Measurements from ENCODE around the gene H19.

The H19 gene

DNA sequence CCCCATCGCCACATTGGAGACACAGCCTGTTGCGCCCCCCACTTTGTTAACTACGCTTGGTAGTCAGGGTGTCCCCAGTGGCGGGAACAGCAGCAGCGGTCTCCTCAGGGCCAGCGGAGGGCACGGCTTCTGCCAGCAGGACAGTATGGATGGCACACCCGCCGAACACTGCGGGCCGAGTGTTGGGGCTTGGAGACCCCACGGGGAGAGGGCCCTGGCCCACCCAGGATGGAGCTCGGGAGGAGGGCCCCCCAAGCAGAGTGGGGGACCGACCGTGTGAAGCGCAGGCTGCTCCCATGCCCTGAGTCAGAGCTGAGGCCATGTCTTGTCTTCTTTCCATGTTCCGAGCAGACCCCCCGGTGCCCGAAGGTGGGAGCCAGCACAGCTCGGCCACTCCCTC, 32.7 kb downstream of the H19 start:
- Histone ChIP-seq H3K9ac (ENCODE audit: low read length) (no peak overlapping the region), H3K4me3 (ENCODE audit: low read depth, low read length) (no peak overlapping the region), H3K9me3 (ENCODE audit: control insufficient read depth, insufficient read depth, low read depth, low read length) (no peaks in the 10 kb centered on the region), H3K4me1 (ENCODE audit: control insufficient read depth, insufficient read depth, low read length) (no peaks in the 10 kb centered on the region), H3K36me3 (ENCODE audit: control insufficient read depth, insufficient read depth, low read length) (no peaks in the 10 kb centered on the region), H3K27me3 (ENCODE audit: control insufficient read depth, insufficient read depth, low read length) (no peaks in the 10 kb centered on the region), H3K27ac (ENCODE audit: low read depth, low read length) (no peak overlapping the region)

- H3K27me3 ChIP-seq (ENCODE audit: control insufficient read depth, insufficient read depth, low read length) = no peaks in the 10 kb centered on the region
- H3K4me3 ChIP-seq (ENCODE audit: low read depth, low read length) = no peak overlapping the region
- no peak overlapping the region for H3K9ac ChIP-seq (ENCODE audit: low read length)
- H3K9me3 ChIP-seq (ENCODE audit: control insufficient read depth, insufficient read depth, low read depth, low read length) = no peaks in the 10 kb centered on the region
- no peaks in the 10 kb centered on the region for H3K4me1 ChIP-seq (ENCODE audit: control insufficient read depth, insufficient read depth, low read length)
- H3K27ac ChIP-seq (ENCODE audit: low read depth, low read length) = no peak overlapping the region
- no peaks in the 10 kb centered on the region for H3K36me3 ChIP-seq (ENCODE audit: control insufficient read depth, insufficient read depth, low read length)
Observed at GRCh38 chr11:1964348-1964747, 33.3 kb downstream of the H19 start.

- Histone ChIP-seq H3K9me3 (ENCODE audit: control insufficient read depth, insufficient read depth, low read depth, low read length) (no peaks in the 10 kb centered on the region), H3K4me3 (ENCODE audit: low read depth, low read length) (no peak overlapping the region), H3K9ac (ENCODE audit: low read length) (no peak overlapping the region), H3K27me3 (ENCODE audit: control insufficient read depth, insufficient read depth, low read length) (no peaks in the 10 kb centered on the region), H3K4me1 (ENCODE audit: control insufficient read depth, insufficient read depth, low read length) (no peaks in the 10 kb centered on the region), H3K27ac (ENCODE audit: low read depth, low read length) (no peak overlapping the region), H3K36me3 (ENCODE audit: control insufficient read depth, insufficient read depth, low read length) (no peaks in the 10 kb centered on the region)
Observed at GRCh38 chr11:1963864-1964263, 33.8 kb downstream of the H19 start.

GRCh38 chr11:1959786-1960185, 37.9 kb downstream of the H19 start:
- Histone ChIP-seq H3K9me3 (ENCODE audit: control insufficient read depth, insufficient read depth, low read depth, low read length) (no peaks in the 10 kb centered on the region), H3K4me1 (ENCODE audit: control insufficient read depth, insufficient read depth, low read length) (no peaks in the 10 kb centered on the region), H3K27me3 (ENCODE audit: control insufficient read depth, insufficient read depth, low read length) (no peaks in the 10 kb centered on the region), H3K4me3 (ENCODE audit: low read depth, low read length) (no peak overlapping the region), H3K36me3 (ENCODE audit: control insufficient read depth, insufficient read depth, low read length) (no peaks in the 10 kb centered on the region), H3K27ac (ENCODE audit: low read depth, low read length) (no peak overlapping the region), H3K9ac (ENCODE audit: low read length) (no peak overlapping the region)

DNA sequence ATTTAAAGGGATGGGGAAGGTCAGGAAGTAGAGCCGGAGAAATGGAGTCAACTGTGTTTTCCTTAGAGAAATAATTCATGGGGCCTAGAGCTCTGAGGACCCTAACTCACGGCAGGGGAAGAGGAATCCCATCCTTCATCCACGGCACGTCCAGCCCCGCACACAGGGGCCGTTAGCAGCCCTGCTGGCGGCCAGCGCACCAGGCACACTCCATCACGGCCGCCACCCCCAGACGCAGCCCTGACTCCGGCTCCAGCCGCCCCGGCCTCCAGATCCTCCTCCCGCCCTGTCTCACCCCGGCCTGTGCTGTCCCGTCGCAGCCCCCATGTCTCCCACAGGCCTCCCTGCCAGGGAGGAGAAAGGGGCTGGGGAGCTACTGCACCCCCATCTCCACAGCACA, 39.3 kb downstream of the H19 start:
- Histone ChIP-seq H3K4me3 (ENCODE audit: low read depth, low read length) (no peak overlapping the region), H3K27me3 (ENCODE audit: control insufficient read depth, insufficient read depth, low read length) (no peaks in the 10 kb centered on the region), H3K9ac (ENCODE audit: low read length) (no peak overlapping the region), H3K27ac (ENCODE audit: low read depth, low read length) (no peak overlapping the region), H3K9me3 (ENCODE audit: control insufficient read depth, insufficient read depth, low read depth, low read length) (no peaks in the 10 kb centered on the region), H3K4me1 (ENCODE audit: control insufficient read depth, insufficient read depth, low read length) (no peaks in the 10 kb centered on the region), H3K36me3 (ENCODE audit: control insufficient read depth, insufficient read depth, low read length) (no peaks in the 10 kb centered on the region)

DNA sequence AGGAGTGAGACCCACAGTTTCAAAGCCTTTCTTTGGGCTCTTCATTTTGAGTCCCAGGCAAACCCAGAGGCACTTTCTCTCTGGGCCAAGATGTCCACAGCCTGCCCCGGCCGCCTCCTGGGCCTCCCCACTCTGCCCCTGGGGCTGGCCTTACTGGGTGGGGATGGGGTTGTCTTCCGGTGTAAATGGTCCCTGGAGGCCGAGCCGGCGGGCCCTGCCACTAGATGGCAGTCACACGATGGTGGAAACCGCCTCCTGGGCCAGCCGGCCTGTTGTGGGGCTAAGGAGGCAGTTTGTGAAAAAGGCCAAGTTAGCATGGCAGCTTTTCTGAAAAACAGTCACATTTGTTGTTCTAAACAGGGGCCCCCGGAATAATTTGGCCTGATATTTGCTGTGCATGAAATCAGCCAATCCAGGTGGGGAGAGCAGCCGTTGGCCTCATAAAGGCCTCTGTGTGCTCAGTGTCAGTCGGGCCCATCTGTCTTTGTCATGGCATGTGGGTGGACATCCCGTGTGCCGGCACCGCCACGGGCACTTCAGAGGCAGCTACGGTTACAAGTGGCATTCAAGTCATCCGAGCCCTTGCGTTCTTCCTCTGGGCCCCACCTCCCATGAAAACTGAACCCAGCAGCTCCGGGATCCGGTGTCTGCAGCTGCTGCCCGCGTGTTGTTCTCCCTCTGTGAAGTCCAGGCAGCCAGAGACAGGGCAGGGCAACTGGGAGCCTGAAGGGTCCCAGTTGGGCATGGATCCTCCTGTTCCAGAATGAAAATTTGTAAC, 44.0 kb downstream of the H19 start:
- no peaks in the 10 kb centered on the region for H3K36me3 ChIP-seq (ENCODE audit: control insufficient read depth, insufficient read depth, low read length)
- no peak overlapping the region for H3K9ac ChIP-seq (ENCODE audit: low read length)
- H3K27me3 ChIP-seq (ENCODE audit: control insufficient read depth, insufficient read depth, low read length) = no peaks in the 10 kb centered on the region
- no peaks in the 10 kb centered on the region for H3K9me3 ChIP-seq (ENCODE audit: control insufficient read depth, insufficient read depth, low read depth, low read length)
- no peaks in the 10 kb centered on the region for H3K4me1 ChIP-seq (ENCODE audit: control insufficient read depth, insufficient read depth, low read length)
- H3K4me3 ChIP-seq (ENCODE audit: low read depth, low read length) = no peak overlapping the region
- no peak overlapping the region for H3K27ac ChIP-seq (ENCODE audit: low read depth, low read length)

- no peaks in the 10 kb centered on the region for H3K27me3 ChIP-seq (ENCODE audit: control insufficient read depth, insufficient read depth, low read length)
- no peaks in the 10 kb centered on the region for H3K4me1 ChIP-seq (ENCODE audit: control insufficient read depth, insufficient read depth, low read length)
- no peak overlapping the region for H3K9ac ChIP-seq (ENCODE audit: low read length)
Observed at GRCh38 chr11:1952806-1953482, 44.7 kb downstream of the H19 start.

DNA sequence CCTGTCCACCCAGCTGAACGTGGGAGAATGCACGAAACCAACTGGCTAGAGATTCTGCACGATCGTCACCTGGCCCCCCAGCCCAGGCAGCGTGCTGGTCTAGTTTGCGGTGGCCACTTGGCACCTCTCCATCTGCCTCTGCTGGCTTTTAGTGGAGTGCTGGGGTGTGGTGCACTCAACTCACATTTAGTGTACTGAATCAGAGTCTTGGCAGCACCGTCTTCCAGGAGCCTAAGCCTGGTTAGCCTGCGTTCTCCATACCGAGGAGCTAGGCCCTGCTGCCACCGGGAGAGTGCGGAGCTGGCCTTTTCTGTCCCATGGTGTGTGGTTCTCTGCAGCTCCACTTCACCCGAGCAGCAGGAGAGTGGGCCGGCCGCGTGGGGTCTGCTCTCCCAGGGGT, 47.7 kb downstream of the H19 start:
- Histone ChIP-seq H3K27ac (ENCODE audit: low read depth, low read length) (no peak overlapping the region), H3K27me3 (ENCODE audit: control insufficient read depth, insufficient read depth, low read length) (no peaks in the 10 kb centered on the region), H3K4me1 (ENCODE audit: control insufficient read depth, insufficient read depth, low read length) (no peaks in the 10 kb centered on the region), H3K9ac (ENCODE audit: low read length) (no peak overlapping the region), H3K36me3 (ENCODE audit: control insufficient read depth, insufficient read depth, low read length) (no peaks in the 10 kb centered on the region), H3K9me3 (ENCODE audit: control insufficient read depth, insufficient read depth, low read depth, low read length) (no peaks in the 10 kb centered on the region), H3K4me3 (ENCODE audit: low read depth, low read length) (no peak overlapping the region)

More at GRCh38 chr11:1952806-1953482, 44.7 kb downstream of the H19 start:
- H3K9me3 ChIP-seq (ENCODE audit: control insufficient read depth, insufficient read depth, low read depth, low read length) = no peaks in the 10 kb centered on the region
- H3K27ac ChIP-seq (ENCODE audit: low read depth, low read length) = no peak overlapping the region
- H3K4me3 ChIP-seq (ENCODE audit: low read depth, low read length) = no peak overlapping the region
- no peaks in the 10 kb centered on the region for H3K36me3 ChIP-seq (ENCODE audit: control insufficient read depth, insufficient read depth, low read length)

DNA sequence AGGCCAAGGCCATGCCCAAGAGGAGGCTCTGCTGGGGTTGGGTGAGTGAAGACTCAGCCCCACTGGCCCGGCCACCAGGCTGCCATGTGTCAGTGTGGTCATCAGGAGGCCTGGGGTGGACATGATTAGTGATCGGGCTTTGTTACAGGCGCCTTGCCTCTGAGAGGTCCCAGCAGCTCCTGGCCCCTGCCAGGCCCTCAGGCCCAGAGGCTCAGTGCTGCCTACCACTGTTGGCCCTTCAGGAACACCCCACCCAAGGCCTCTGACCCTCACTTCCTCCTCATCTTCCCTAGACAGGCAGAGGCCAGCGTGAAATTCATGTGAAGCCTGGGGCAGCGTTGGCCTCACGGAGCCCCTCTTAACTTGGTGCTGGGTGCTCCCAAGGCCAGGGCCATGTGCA, 48.3 kb downstream of the H19 start:
- H3K4me1 ChIP-seq (ENCODE audit: control insufficient read depth, insufficient read depth, low read length) = no peaks in the 10 kb centered on the region
- H3K36me3 ChIP-seq (ENCODE audit: control insufficient read depth, insufficient read depth, low read length) = no peaks in the 10 kb centered on the region
- H3K4me3 ChIP-seq (ENCODE audit: low read depth, low read length) = no peak overlapping the region
- H3K27ac ChIP-seq (ENCODE audit: low read depth, low read length) = no peak overlapping the region
- H3K9ac ChIP-seq (ENCODE audit: low read length) = no peak overlapping the region
- no peaks in the 10 kb centered on the region for H3K27me3 ChIP-seq (ENCODE audit: control insufficient read depth, insufficient read depth, low read length)
- no peaks in the 10 kb centered on the region for H3K9me3 ChIP-seq (ENCODE audit: control insufficient read depth, insufficient read depth, low read depth, low read length)

DNA sequence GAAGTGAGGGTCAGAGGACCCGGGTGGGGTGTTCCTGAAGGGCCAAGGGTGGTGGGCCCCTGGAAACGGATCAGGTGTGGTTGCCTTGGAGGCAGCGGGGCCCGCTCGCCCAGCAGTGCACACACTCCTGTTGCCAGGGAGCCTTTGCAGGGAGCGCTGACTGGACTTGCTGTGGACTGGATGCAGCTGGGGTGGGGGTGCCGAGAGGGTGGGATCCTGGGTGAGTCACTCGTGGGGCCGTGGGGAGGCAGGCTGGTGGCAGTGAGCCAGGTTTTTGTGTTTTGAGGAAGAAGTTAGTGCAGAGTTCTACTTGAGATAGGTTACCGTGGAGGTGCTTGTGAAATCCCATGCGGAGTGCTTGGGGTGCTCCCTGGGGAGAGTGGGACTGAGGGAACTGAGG, 49.3 kb downstream of the H19 start:
- H3K4me1 ChIP-seq (ENCODE audit: control insufficient read depth, insufficient read depth, low read length) = no peaks in the 10 kb centered on the region
- no peak overlapping the region for H3K27ac ChIP-seq (ENCODE audit: low read depth, low read length)
- H3K36me3 ChIP-seq (ENCODE audit: control insufficient read depth, insufficient read depth, low read length) = no peaks in the 10 kb centered on the region
- H3K9me3 ChIP-seq (ENCODE audit: control insufficient read depth, insufficient read depth, low read depth, low read length) = no peaks in the 10 kb centered on the region
- H3K4me3 ChIP-seq (ENCODE audit: low read depth, low read length) = no peak overlapping the region
- H3K27me3 ChIP-seq (ENCODE audit: control insufficient read depth, insufficient read depth, low read length) = no peaks in the 10 kb centered on the region
- no peak overlapping the region for H3K9ac ChIP-seq (ENCODE audit: low read length)

DNA sequence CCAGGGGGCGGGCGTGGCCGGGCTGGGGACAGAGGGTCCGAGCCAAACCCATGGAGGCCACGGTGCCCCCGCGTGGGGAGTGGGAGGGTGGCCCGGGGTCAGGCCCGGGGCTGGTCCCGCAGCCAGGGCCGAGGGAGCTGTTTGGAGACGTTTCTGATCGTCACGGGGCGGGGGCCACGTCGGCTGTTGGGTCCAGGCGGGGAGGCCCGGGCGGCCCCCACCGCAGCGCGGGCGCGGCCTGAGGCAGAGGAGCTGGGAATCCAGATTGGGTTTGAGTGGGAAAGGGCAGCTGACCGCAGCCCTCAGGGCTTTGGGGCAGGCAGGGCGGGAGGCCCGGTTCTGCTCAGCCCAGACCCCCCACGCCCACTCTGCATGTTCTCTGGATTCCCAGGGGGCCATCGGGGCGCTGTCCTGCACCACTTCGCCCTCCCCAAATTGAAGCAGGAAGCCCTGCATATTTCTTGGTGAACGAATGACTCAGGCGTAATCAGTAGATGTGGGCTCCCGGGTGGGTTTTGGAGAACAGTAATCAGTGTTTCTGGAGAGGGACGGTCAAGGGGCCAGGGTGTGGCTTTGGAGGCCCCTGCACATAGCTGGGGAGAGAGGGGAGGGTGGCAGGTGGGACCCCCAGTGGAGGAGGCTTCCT, 49.9 kb downstream of the H19 start:
- Histone ChIP-seq H3K4me3 (ENCODE audit: low read depth, low read length) (no peak overlapping the region), H3K4me1 (ENCODE audit: control insufficient read depth, insufficient read depth, low read length) (no peaks in the 10 kb centered on the region), H3K36me3 (ENCODE audit: control insufficient read depth, insufficient read depth, low read length) (no peaks in the 10 kb centered on the region), H3K27ac (ENCODE audit: low read depth, low read length) (no peak overlapping the region), H3K9me3 (ENCODE audit: control insufficient read depth, insufficient read depth, low read depth, low read length) (no peaks in the 10 kb centered on the region), H3K27me3 (ENCODE audit: control insufficient read depth, insufficient read depth, low read length) (no peaks in the 10 kb centered on the region), H3K9ac (ENCODE audit: low read length) (no peak overlapping the region)

All from HUES6 (cell line).